Measurements from ENCODE around the gene LPAR6.

DNA sequence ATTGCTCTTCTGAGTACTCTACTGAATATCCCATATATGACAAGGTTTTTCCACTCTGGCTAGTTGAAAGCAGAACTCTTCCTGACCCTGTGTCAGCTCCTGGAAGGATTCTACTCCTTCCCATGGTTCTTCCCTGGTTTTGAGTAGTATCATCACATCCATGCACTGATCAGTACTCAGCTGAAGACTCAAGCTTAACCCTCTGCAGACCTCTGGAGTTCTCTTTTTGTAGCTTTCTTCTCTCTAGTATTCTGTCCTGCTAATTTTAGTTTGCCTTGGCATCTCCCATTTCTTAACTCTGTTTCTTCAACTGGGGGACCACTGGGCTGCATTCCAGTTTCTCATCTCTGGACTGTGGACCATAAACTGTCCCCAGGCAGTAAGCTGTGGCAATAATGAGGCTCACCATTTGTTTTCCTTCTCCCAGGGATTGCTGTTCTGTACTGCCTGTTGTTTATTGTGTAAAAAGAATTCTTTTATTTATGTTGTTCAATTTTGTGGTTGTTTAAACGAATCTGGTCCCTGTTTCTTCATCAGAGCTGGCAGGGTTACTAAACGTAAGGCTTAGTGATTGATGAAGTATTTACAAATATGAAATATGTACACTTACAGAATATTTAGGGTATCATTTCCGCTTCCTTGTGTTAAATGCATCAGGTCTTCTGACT, 19.7 kb downstream of the LPAR6 start:
- TF ChIP-seq, protein P1, sequence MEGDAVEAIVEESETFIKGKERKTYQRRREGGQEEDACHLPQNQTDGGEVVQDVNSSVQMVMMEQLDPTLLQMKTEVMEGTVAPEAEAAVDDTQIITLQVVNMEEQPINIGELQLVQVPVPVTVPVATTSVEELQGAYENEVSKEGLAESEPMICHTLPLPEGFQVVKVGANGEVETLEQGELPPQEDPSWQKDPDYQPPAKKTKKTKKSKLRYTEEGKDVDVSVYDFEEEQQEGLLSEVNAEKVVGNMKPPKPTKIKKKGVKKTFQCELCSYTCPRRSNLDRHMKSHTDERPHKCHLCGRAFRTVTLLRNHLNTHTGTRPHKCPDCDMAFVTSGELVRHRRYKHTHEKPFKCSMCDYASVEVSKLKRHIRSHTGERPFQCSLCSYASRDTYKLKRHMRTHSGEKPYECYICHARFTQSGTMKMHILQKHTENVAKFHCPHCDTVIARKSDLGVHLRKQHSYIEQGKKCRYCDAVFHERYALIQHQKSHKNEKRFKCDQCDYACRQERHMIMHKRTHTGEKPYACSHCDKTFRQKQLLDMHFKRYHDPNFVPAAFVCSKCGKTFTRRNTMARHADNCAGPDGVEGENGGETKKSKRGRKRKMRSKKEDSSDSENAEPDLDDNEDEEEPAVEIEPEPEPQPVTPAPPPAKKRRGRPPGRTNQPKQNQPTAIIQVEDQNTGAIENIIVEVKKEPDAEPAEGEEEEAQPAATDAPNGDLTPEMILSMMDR (IDR thresholded peaks at IDR 0.05) = no peak
- no peak for TF ChIP-seq POLR2A (IDR thresholded peaks at IDR 0.05)
